Cardiac fibroblast (primary cell): ENCODE measurements around the gene PRM3.
A peak's percentile ranks its signal among the peaks of the same experiment; 100 is the strongest.

Experiments used
- DNase-seq, 2 donors: peaks; one replicate each; pipeline versions ENCODE4 v3.0.0 to v3.0.0-alpha.2; 2010; ENCODE audit warnings: low read depth in 2 of 2
- H3K4me3 ChIP-seq, 2 donors: replicated peaks in 1 of 2; 1 replicate in 1 of 2; 2 replicates in 1 of 2; pipeline ENCODE4 v1.5.1; 2011; ENCODE audit warnings: low read depth in 2 of 2, low read length in 2 of 2, mild to moderate bottlenecking in 2 of 2, moderate library complexity in 1 of 2
- CTCF ChIP-seq: IDR thresholded peaks from one replicate; pipeline ENCODE4 v1.5.1; 2011; ENCODE audit warnings: low read depth, mild to moderate bottlenecking, low read length, inconsistent platforms

Gene PRM3

GRCh38 chr16:11253009-11253994, 20.1 kb downstream of the PRM3 start:
- TF ChIP-seq CTCF = no peak
- DNase-seq = peak in 1 of 2 donors; percentile 30
- peak overlapping the region; percentile 68 to 76 for H3K4me3 ChIP-seq

GRCh38 chr16:11252482-11252931, 20.9 kb downstream of the PRM3 start:
- H3K4me3 ChIP-seq = no peak overlapping the region
- no peak for DNase-seq
- TF ChIP-seq CTCF = no peak

- peak; percentile 44 to 55 for DNase-seq
- TF ChIP-seq CTCF = no peak
- H3K4me3 ChIP-seq = no peak overlapping the region
Measured at GRCh38 chr16:11251525-11252481, 21.6 kb downstream of the PRM3 start.

GRCh38 chr16:11250786-11251524, 22.5 kb downstream of the PRM3 start:
- no peak for TF ChIP-seq CTCF
- DNase-seq = no peak

GRCh38 chr16:11250091-11250785, 23.2 kb downstream of the PRM3 start:
- no peak for TF ChIP-seq CTCF
- DNase-seq = peak; percentile 18 to 47
- no peak overlapping the region for H3K4me3 ChIP-seq

More at GRCh38 chr16:11250786-11251524, 22.5 kb downstream of the PRM3 start:
- H3K4me3 ChIP-seq = no peak overlapping the region
